Ovary (tissue), 9 donors: Measurements from ENCODE around the gene DNAJB9. TPM values are rescaled to one million over a fixed set of nuclear protein-coding genes. Genes with fewer than 3 reads are reported as not detected.
"Not testable (repeated sequence)": the region's sequence is repeated elsewhere in the genome, so short reads cannot be mapped to it uniquely, and the experiment has no call there.

Source experiments
- DNase-seq, 5 donors: peaks; one replicate each; pipeline ENCODE4 v3.0.0-alpha.2; 2019 to 2020
- H3K27ac ChIP-seq, 2 donors: fragments of 200-600 bp; one replicate each; pipeline versions ENCODE4 v1.5.1 to v1.8.0; 2019 to 2022
- H3K27me3 ChIP-seq: fragments of 200-600 bp; one replicate; pipeline ENCODE4 v1.8.0; 2022
- H3K36me3 ChIP-seq: fragments of 200-600 bp; sonication (generic); one replicate; pipeline ENCODE4 v1.5.1; 2019
- H3K4me1 ChIP-seq: one replicate; pipeline ENCODE4 v1.8.1; 2013; ENCODE audit warnings: mild to moderate bottlenecking, moderate library complexity; ENCODE audit not compliant: insufficient read depth
- H3K4me3 ChIP-seq: fragments of 200-600 bp; sonication (generic); one replicate; pipeline ENCODE4 v1.5.1; 2017
- H3K9me3 ChIP-seq, 2 donors: fragments of 200-600 bp in 1 of 2; sonication (generic) in 1 of 2; one replicate each; pipeline versions ENCODE4 v1.5.1 to v1.8.1; 2013 to 2019; ENCODE audit warnings: mild to moderate bottlenecking in 1 of 2, moderate library complexity in 1 of 2
- CTCF ChIP-seq, 3 donors: fragments of 450-650 bp in 2 of 3; fragments of 200-600 bp in 1 of 3; IDR thresholded peaks; one replicate each; pipeline versions ENCODE4 v1.5.1 to v1.8.0; 2016 to 2022; ENCODE audit warnings: antibody characterized with exemption in 3 of 3, mild to moderate bottlenecking in 1 of 3
- EP300 ChIP-seq: sonication (generic); formaldehyde crosslinking; IDR thresholded peaks from one replicate; pipeline ENCODE4 v1.6.1; 2017; ENCODE audit warnings: antibody characterized with exemption
- POLR2A ChIP-seq: fragments of 450-650 bp; IDR thresholded peaks from one replicate; pipeline ENCODE4 v1.6.1; 2017; ENCODE audit warnings: antibody characterized with exemption, mild to moderate bottlenecking, moderate library complexity
- WGBS, 3 donors: extraction: QIAGEN DNeasy Blood & Tissue Kit in 1 of 3; methylation state at CpG; one replicate each; pipeline versions ENCODE4 v1.1.5 to v1.1.7; 2013 to 2017; 5-methylcytosine and 5-hydroxymethylcytosine counted together
- intact Hi-C, 4 donors: fragments of 100-400 bp; cut with DNase I; formaldehyde crosslinking; loops; one replicate each; pipeline versions ENCODE4 v1.11.0 to v1.15.1; 2022 to 2023
- polyA plus RNA-seq, 2 donors: library from polyadenylated mRNA; stranded (reverse); fragments of 200-250 nt in 1 of 2; fragments of 350-450 nt in 1 of 2; fragmentation: Illumina TruSeq in 1 of 2; extraction: RNeasy Lipid Tissue Mini Kit (QIAGEN cat#74804) in 1 of 2; gene quantifications; one replicate each; pipeline ENCODE4 v1.2.3, GENCODE V29; 2013 to 2014
- total RNA-seq, 7 donors: library from RNA; depleted of rRNA in 2 of 7; stranded (reverse); fragments of >200 nt in 2 of 7; fragmentation: NEBNext Ultra II Directional in 3 of 7; extraction: Animal tissue kit (Norgen Biotek cat#: 25700) in 3 of 7; gene quantifications; one replicate each; pipeline versions ENCODE4 v1.1.0 to v1.2.4, GENCODE V29; 2016 to 2023
- donor health status: DM: no; HTN: no; CAD: no; lungs with moderate emphysema.
- donor health status: DM: no; HTN: no; CAD: no.
- donor health status: Bipolar disorder and iron deficiency.
- donor health status: DM: yes; HTN: yes; CAD: no.
- donor health status: DM: no; HTN: no; CAD: no.
- donor health status: DM: yes; HTN: yes; CAD: no.

DNAJB9 gene
- total and polyA plus RNA-seq, 9 donors, result 17.5 to 44.2 (median 24.0) TPM

GRCh38 chr7:108533712-108534111 is 36.0 kb upstream of the DNAJB9 start:
- H3K9me3 ChIP-seq, result no peaks in the 10 kb centered on the region
- intact Hi-C loops, result no loop called here
- no peak overlapping the region for H3K4me3 ChIP-seq
- no peaks in the 10 kb centered on the region for H3K36me3 ChIP-seq
- TF ChIP-seq CTCF (IDR thresholded peaks at IDR 0.05), result no peak
- TF ChIP-seq EP300, result no peak
- no peak for TF ChIP-seq POLR2A
- no peak overlapping the region for H3K27ac ChIP-seq
- no peaks in the 10 kb centered on the region for H3K27me3 ChIP-seq
- 94 to 99% (median 97%) methylated on average over 3 of the region's 3 CpGs for WGBS, 3 donors
- DNase-seq, result no peak
- no peaks in the 10 kb centered on the region for H3K4me1 ChIP-seq

- Histone ChIP-seq H3K27ac (no peak overlapping the region), H3K36me3 (no peaks in the 10 kb centered on the region), H3K4me3 (no peak overlapping the region), H3K27me3 (no peaks in the 10 kb centered on the region), H3K9me3 (no peaks in the 10 kb centered on the region), H3K4me1 (no peaks in the 10 kb centered on the region)
- intact Hi-C loops, result no loop called here
- no peak for DNase-seq
- 79 to 82% (median 81%) methylated on average over 5 of the region's 5 CpGs for WGBS, 3 donors
- TF ChIP-seq POLR2A, result no peak
- no peak for TF ChIP-seq EP300
- TF ChIP-seq CTCF (IDR thresholded peaks at IDR 0.05), result no peak
Measured at GRCh38 chr7:108535257-108535656, 34.4 kb upstream of the DNAJB9 start.

- H3K27ac ChIP-seq, result no peak overlapping the region
- H3K4me3 ChIP-seq, result no peak overlapping the region
- intact Hi-C loops, result no loop called here
- H3K36me3 ChIP-seq, result no peaks in the 10 kb centered on the region
- H3K9me3 ChIP-seq, result no peaks in the 10 kb centered on the region
- DNase-seq, result no peak
- no peak for TF ChIP-seq POLR2A
- no peak for TF ChIP-seq EP300
- no peak for TF ChIP-seq CTCF (IDR thresholded peaks at IDR 0.05)
- H3K27me3 ChIP-seq, result no peaks in the 10 kb centered on the region
- no peaks in the 10 kb centered on the region for H3K4me1 ChIP-seq
- 38 to 59% (median 46%) methylated on average over 1 of the region's 1 CpG for WGBS, 3 donors
Measured at GRCh38 chr7:108535744-108536143, 33.9 kb upstream of the DNAJB9 start.

GRCh38 chr7:108537229-108537628 is 32.4 kb upstream of the DNAJB9 start:
- no peak for DNase-seq
- H3K9me3 ChIP-seq, result no peaks in the 10 kb centered on the region
- H3K4me1 ChIP-seq, result no peaks in the 10 kb centered on the region
- TF ChIP-seq CTCF (IDR thresholded peaks at IDR 0.05), result no peak
- TF ChIP-seq POLR2A, result no peak
- TF ChIP-seq EP300, result no peak
- no peak overlapping the region for H3K27ac ChIP-seq
- no peaks in the 10 kb centered on the region for H3K27me3 ChIP-seq
- H3K4me3 ChIP-seq, result no peak overlapping the region
- H3K36me3 ChIP-seq, result no peaks in the 10 kb centered on the region
- intact Hi-C loops, result no loop called here
- 79 to 90% (median 84%) methylated on average over 2 of the region's 2 CpGs for WGBS, 3 donors

- H3K27me3 ChIP-seq, H3K27ac ChIP-seq, H3K4me1 ChIP-seq, H3K9me3 ChIP-seq, H3K4me3 ChIP-seq, H3K36me3 ChIP-seq, DNase-seq, intact Hi-C loops: not testable (repeated sequence)
- 78 to 83% (median 78%) methylated on average over 2 of the region's 2 CpGs for WGBS, 3 donors
Measured at GRCh38 chr7:108538236-108538635, 31.4 kb upstream of the DNAJB9 start.

- DNase-seq, H3K4me3 ChIP-seq, H3K27ac ChIP-seq, H3K27me3 ChIP-seq, intact Hi-C loops, H3K4me1 ChIP-seq, H3K9me3 ChIP-seq, H3K36me3 ChIP-seq: not testable (repeated sequence)
- WGBS, 3 donors, result 85 to 97% (median 89%) methylated on average over 4 of the region's 4 CpGs
Measured at GRCh38 chr7:108538685-108539084, 31.0 kb upstream of the DNAJB9 start.
